SK-N-MC (cell line): Measurements from ENCODE around the gene SHC3.

Experiments
- EZH2 ChIP-seq: fragments of 200-600 bp; sonication (generic); IDR thresholded peaks from one replicate; pipeline ENCODE4 v1.6.1; 2017; ENCODE audit warnings: antibody characterized with exemption
- FOXP2 ChIP-seq: optimal IDR thresholded peaks from 2 replicates; pipeline ENCODE3; 2011; ENCODE audit warnings: mild to moderate bottlenecking, moderate library complexity; ENCODE audit not compliant: insufficient read depth; ENCODE audit errors: extremely low read length, control extremely low read depth
- POLR2AphosphoS5 ChIP-seq: IDR thresholded peaks from 2 replicates; pipeline ENCODE4 v1.6.1; 2012; ENCODE audit warnings: mild to moderate bottlenecking, low read depth, low read length, borderline replicate concordance

DNA sequence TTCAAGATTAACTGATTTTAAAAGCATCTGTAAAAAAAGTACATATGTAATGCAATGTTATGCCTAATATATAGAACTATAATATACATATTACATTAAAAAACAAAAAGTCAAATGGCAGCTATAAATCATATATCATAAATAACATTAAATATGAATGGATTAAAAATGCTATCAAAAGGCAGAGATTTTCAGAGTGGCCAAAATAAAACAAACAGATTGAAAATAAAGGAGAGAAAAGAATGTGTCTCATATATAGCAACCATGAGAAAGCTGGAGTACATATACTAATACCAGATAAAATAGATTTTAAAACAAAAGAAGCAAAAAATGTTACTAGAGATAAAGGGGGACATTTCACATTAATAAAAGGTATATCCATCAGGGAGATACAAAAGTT is 148.8 kb downstream of the SHC3 start:
- TF ChIP-seq POLR2AphosphoS5: no peak
- no peak for TF ChIP-seq EZH2
- TF ChIP-seq FOXP2: no peak
